Stomach (tissue), 9 donors: ENCODE data around the gene KRTAP5-9. TPM values are rescaled to one million over a fixed set of nuclear protein-coding genes. Genes with fewer than 3 reads are reported as not detected.

Experiments used
- DNase-seq, 2 donors: peaks; one replicate each; pipeline versions ENCODE4 v3.0.0 to v3.0.0-alpha.2; 2013 to 2019
- H3K27ac ChIP-seq, 5 donors: fragments of 200-600 bp in 4 of 5; sonication (generic) in 4 of 5; one replicate each; pipeline ENCODE4 v1.5.1; 2013 to 2019; ENCODE audit warnings: mild to moderate bottlenecking in 1 of 5, moderate library complexity in 1 of 5
- H3K27me3 ChIP-seq, 3 donors: fragments of 200-600 bp; sonication (generic); one replicate each; pipeline ENCODE4 v1.5.1; 2017 to 2019; ENCODE audit warnings: mixed run types in 1 of 3
- H3K36me3 ChIP-seq, 4 donors: fragments of 200-600 bp; sonication (generic); 1 replicate in 3 of 4; 2 replicates in 1 of 4; pipeline ENCODE4 v1.5.1; 2016 to 2019
- H3K4me1 ChIP-seq, 4 donors: fragments of 200-600 bp; sonication (generic); one replicate each; pipeline ENCODE4 v1.5.1; 2016 to 2019
- H3K4me3 ChIP-seq, 4 donors: fragments of 200-600 bp; sonication (generic) in 3 of 4; one replicate each; pipeline ENCODE4 v1.5.1; 2016 to 2019; ENCODE audit warnings: mild to moderate bottlenecking in 1 of 4
- H3K9me3 ChIP-seq, 4 donors: fragments of 200-600 bp; sonication (generic); one replicate each; pipeline ENCODE4 v1.5.1; 2016 to 2019
- EP300 ChIP-seq: sonication (generic); formaldehyde crosslinking; IDR thresholded peaks from one replicate; pipeline ENCODE4 v1.6.1; 2017; ENCODE audit warnings: antibody characterized with exemption
- POLR2A ChIP-seq, 4 donors: fragments of 450-650 bp; IDR thresholded peaks; one replicate each; pipeline ENCODE4 v1.6.1; 2016; ENCODE audit warnings: antibody characterized with exemption in 4 of 4, control low read depth in 2 of 4, mild to moderate bottlenecking in 1 of 4, moderate library complexity in 1 of 4
- POLR2AphosphoS5 ChIP-seq, 3 donors: sonication (generic); formaldehyde crosslinking; IDR thresholded peaks; one replicate each; pipeline ENCODE4 v1.6.1; 2016; ENCODE audit warnings: antibody characterized with exemption in 3 of 3
- WGBS, 5 donors: extraction: QIAGEN DNeasy Blood & Tissue Kit in 3 of 5; methylation state at CpG; one replicate each; pipeline versions ENCODE4 v1.1.5 to v1.1.7; 2013 to 2018; 5-methylcytosine and 5-hydroxymethylcytosine counted together
- intact Hi-C: fragments of 100-400 bp; cut with DNase I; formaldehyde crosslinking; loops from one replicate; pipeline ENCODE4 v1.15.1; 2023; ENCODE audit warnings: low total_unique reads
- polyA plus RNA-seq, 3 donors: library from polyadenylated mRNA; stranded (reverse); fragments of 200-250 nt; gene quantifications; one replicate each; pipeline ENCODE4 v1.2.3, GENCODE V29; 2013
- total RNA-seq, 5 donors: library from RNA; depleted of rRNA; stranded (reverse); fragments of >200 nt; gene quantifications; one replicate each; pipeline versions ENCODE4 v1.1.0 to v1.2.3, GENCODE V29; 2014 to 2016
- TF ChIP-seq, protein P1 (sequence below), 7 experiments: fragments of 450-650 bp in 4 of 7; fragments of 200-600 bp in 3 of 7; sonication (generic) in 3 of 7; IDR thresholded peaks; one replicate each; pipeline ENCODE4 v1.5.1; 2016 to 2019; ENCODE audit warnings: antibody characterized with exemption in 7 of 7, control low read depth in 2 of 7, mild to moderate bottlenecking in 1 of 7
- donor health status: healthy with polysubstance abuse.
- donor health status: Bipolar disorder and iron deficiency.
- donor health status: healthy.

Gene KRTAP5-9
- total and polyA plus RNA-seq, 8 donors: 0.55 TPM; not detected in 7

DNA sequence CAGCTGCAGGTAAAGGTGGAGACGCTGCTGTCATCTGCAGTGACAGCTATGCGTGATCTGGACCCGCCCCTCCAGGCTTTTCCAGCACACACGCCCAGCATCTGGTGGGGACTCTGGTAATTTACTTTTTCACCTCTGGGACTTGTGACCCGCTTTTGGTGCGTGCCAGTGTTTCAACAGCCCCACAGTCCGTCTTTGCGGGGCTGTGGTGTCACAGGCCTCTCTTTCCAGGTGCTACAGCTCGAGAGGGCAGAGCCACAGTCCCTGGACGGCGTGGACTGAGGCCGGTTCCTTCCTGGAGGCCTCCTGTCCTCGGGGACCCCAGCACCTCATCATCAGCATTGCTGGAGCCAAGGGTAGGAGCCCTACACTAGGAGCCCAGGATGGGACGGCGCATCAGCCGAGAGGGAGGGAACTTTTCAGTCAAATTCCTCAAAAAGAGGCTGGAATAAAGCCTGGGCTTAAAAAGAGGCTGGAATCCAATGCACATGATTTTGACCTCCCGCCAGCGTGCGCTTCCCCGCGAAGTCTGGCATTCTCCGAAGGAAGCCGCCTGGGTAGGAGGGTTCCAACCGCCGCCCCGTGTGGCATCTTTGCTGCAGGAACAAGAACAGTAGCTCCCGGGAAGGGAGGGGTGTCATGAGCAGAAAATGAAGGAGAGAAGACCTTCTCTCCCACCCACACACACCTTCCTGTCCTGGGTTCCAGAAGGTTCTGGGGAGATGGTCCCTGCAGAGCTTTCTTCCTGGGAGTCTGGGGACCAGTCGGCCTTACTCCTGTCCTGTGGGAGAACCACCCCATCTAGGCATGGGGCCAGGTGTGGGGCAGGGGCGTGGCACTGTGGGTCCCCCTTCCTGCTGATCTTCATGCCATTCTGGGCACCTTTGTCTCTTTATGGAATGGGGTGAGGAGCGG, 46.9 kb upstream of the KRTAP5-9 start:
- H3K36me3 ChIP-seq: peaks cover 44 to 96% (median 91%) of the 10 kb centered on the region in 4 donors
- 92 to 94% (median 93%) methylated on average over 30 of the region's 30 CpGs for WGBS, 5 donors
- H3K27me3 ChIP-seq: no peaks in the 10 kb centered on the region
- H3K27ac ChIP-seq: no peak overlapping the region
- no peaks in the 10 kb centered on the region for H3K9me3 ChIP-seq
- H3K4me1 ChIP-seq: peaks cover 0 to 4% (median 0%) of the 10 kb centered on the region in 4 donors
- no peak overlapping the region for H3K4me3 ChIP-seq
- intact Hi-C loops: no loop called here
- TF ChIP-seq POLR2A (IDR thresholded peaks at IDR 0.05) (no peak), POLR2AphosphoS5 (IDR thresholded peaks at IDR 0.05) (no peak), EP300 (no peak)
- TF ChIP-seq, protein P1, sequence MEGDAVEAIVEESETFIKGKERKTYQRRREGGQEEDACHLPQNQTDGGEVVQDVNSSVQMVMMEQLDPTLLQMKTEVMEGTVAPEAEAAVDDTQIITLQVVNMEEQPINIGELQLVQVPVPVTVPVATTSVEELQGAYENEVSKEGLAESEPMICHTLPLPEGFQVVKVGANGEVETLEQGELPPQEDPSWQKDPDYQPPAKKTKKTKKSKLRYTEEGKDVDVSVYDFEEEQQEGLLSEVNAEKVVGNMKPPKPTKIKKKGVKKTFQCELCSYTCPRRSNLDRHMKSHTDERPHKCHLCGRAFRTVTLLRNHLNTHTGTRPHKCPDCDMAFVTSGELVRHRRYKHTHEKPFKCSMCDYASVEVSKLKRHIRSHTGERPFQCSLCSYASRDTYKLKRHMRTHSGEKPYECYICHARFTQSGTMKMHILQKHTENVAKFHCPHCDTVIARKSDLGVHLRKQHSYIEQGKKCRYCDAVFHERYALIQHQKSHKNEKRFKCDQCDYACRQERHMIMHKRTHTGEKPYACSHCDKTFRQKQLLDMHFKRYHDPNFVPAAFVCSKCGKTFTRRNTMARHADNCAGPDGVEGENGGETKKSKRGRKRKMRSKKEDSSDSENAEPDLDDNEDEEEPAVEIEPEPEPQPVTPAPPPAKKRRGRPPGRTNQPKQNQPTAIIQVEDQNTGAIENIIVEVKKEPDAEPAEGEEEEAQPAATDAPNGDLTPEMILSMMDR (IDR thresholded peaks at IDR 0.05): no peak
- DNase-seq: peak in 1 of 2 donors; percentile 21

DNA sequence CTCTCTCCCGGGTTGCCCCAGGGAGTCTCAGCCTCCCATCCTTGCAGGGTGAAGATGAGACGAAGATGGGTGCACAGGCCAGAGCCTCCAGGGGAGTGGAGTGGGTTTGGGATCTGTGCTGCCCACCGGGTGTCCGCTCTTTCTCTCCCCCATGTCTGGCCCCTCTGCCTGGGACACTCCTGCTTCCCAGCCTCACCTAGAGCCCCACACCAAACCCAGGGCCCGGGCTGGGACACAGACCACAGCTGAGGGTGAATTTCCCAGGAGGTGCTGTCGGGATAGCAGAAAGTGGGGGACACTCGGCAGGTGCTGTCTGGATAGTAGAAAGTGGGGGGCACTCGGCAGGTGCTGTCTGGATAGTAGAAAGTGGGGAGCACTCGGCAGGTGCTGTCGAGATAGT, 46.2 kb upstream of the KRTAP5-9 start:
- Histone ChIP-seq H3K27ac (no peak overlapping the region), H3K9me3 (peaks cover 0 to 3% (median 0%) of the 10 kb centered on the region in 4 donors), H3K36me3 (peaks cover 37 to 96% (median 91%) of the 10 kb centered on the region in 4 donors), H3K27me3 (no peaks in the 10 kb centered on the region), H3K4me1 (peaks cover 0 to 4% (median 0%) of the 10 kb centered on the region in 4 donors), H3K4me3 (no peak overlapping the region)
- WGBS, 5 donors: 93 to 99% (median 96%) methylated on average over 10 of the region's 10 CpGs
- TF ChIP-seq EP300 (no peak), POLR2AphosphoS5 (IDR thresholded peaks at IDR 0.05) (no peak), POLR2A (IDR thresholded peaks at IDR 0.05) (no peak)
- TF ChIP-seq, protein P1 (IDR thresholded peaks at IDR 0.05): no peak
- intact Hi-C loops: no loop called here
- no peak for DNase-seq

DNA sequence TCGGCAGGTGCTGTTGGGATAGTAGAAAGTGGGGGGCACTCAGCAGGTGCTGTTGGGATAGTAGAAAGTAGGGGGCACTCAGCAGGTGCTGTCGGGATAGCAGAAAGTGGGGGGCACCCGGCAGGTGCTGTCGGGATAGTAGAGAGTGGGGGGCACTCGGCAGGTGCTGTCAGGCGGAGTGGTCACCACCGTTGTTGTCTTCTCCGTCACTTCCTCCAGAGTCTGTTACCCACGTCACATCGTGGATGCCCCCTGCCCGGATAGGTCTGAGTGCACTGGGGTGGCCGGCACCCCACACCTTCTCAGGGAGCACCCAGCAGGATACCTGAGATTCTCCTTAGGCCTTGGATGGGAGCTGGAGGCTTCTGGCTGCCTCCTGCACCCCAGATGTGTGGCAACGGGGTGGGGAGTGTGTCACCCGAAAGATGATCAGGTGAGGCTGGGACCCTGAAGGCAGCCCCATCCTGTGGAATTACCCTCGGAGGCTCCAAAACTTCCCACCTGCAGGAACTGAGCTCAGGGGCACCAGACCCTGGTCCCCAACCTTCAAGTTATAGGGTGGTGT, 45.3 kb upstream of the KRTAP5-9 start:
- 93 to 96% (median 96%) methylated on average over 13 to 15 of the region's 15 CpGs for WGBS, 5 donors
- no peak overlapping the region for H3K4me3 ChIP-seq
- peaks cover 0 to 4% (median 0%) of the 10 kb centered on the region in 4 donors for H3K4me1 ChIP-seq
- DNase-seq: no peak
- no peaks in the 10 kb centered on the region for H3K27me3 ChIP-seq
- no peak overlapping the region for H3K27ac ChIP-seq
- H3K9me3 ChIP-seq: peaks cover 0 to 10% (median 0%) of the 10 kb centered on the region in 4 donors
- intact Hi-C loops: no loop called here
- no peak for TF ChIP-seq POLR2AphosphoS5 (IDR thresholded peaks at IDR 0.05)
- TF ChIP-seq EP300: no peak
- TF ChIP-seq, protein P1 (IDR thresholded peaks at IDR 0.05): no peak
- TF ChIP-seq POLR2A (IDR thresholded peaks at IDR 0.05): no peak
- peaks cover 29 to 92% (median 83%) of the 10 kb centered on the region in 4 donors for H3K36me3 ChIP-seq

DNA sequence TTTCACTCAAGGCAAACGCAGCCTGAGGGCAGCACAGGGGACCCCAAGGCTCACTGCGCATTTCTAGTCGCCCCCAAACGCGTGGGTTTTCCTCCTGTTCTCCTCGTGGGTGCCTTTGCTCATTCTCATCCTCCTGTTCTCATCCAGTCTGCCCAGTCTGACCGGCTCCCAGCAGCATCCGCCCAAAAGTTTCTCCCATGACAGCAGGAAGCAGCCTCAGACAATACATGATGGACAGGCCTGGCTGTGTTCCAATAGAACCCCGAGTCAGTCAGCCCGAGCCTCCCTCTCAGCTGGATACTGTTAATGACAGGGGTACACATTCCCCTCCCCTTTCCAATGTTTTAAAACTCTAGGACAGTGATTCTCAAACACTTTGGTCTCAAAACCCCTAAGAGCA, 43.7 kb upstream of the KRTAP5-9 start:
- Histone ChIP-seq H3K9me3 (peaks cover under 1 to 25% (median 3%) of the 10 kb centered on the region in 4 donors), H3K4me3 (no peak overlapping the region), H3K4me1 (peaks cover 0 to 4% (median 0%) of the 10 kb centered on the region in 4 donors), H3K36me3 (peaks cover 15 to 76% (median 68%) of the 10 kb centered on the region in 4 donors), H3K27ac (no peak overlapping the region), H3K27me3 (no peaks in the 10 kb centered on the region)
- peak in 1 of 2 donors; percentile 23 for DNase-seq
- TF ChIP-seq, protein P1 (IDR thresholded peaks at IDR 0.05): no peak
- TF ChIP-seq POLR2AphosphoS5 (IDR thresholded peaks at IDR 0.05) (no peak), EP300 (no peak), POLR2A (IDR thresholded peaks at IDR 0.05) (no peak)
- intact Hi-C loops: no loop called here
- 61 to 72% (median 65%) methylated on average over 10 of the region's 10 CpGs for WGBS, 5 donors
